GM23338 (cell line): ENCODE measurements around the gene PHF13. TPM values are rescaled to one million over a fixed set of nuclear protein-coding genes. Genes with fewer than 3 reads are reported as not detected.

Experiments
- ATAC-seq: fragments of 200-7000 bp; cut with Tn5 transposase; 3 replicates; pipeline ENCODE4 v1.9.1; 2020
- DNase-seq: peaks from one replicate; pipeline ENCODE4 v3.0.0-alpha.2; 2015; ENCODE audit warnings: low spot score
- H2AFZ ChIP-seq: fragments of 200-600 bp; sonication (generic); 2 replicates; pipeline ENCODE4 v1.8.0; 2016; ENCODE audit warnings: antibody characterized with exemption, mild to moderate bottlenecking, moderate library complexity
- H3F3A ChIP-seq: fragments of 200-600 bp; sonication (generic); replicated peaks from 2 replicates; pipeline ENCODE4 v1.8.0; 2017; ENCODE audit warnings: antibody characterized with exemption, mixed run types, low read depth
- H3K27ac ChIP-seq: fragments of 200-600 bp; sonication (generic); 2 replicates; pipeline ENCODE4 v1.6.1; 2016; ENCODE audit warnings: low read depth
- H3K27me3 ChIP-seq: fragments of 200-600 bp; sonication (generic); 2 replicates; pipeline ENCODE4 v1.8.0; 2016; ENCODE audit warnings: mild to moderate bottlenecking, mixed run types, moderate library complexity; ENCODE audit not compliant: insufficient read depth
- H3K36me3 ChIP-seq: fragments of 200-600 bp; sonication (generic); 2 replicates; pipeline ENCODE4 v1.8.0; 2016; ENCODE audit warnings: mild to moderate bottlenecking; ENCODE audit not compliant: insufficient read depth
- H3K4me1 ChIP-seq: fragments of 200-600 bp; sonication (generic); 2 replicates; pipeline ENCODE4 v1.8.0; 2016; ENCODE audit warnings: mild to moderate bottlenecking, moderate library complexity; ENCODE audit not compliant: insufficient read depth
- H3K4me2 ChIP-seq: fragments of 200-600 bp; sonication (generic); 2 replicates; pipeline ENCODE4 v1.7.1; 2017; ENCODE audit warnings: mixed run types
- H3K4me3 ChIP-seq: fragments of 200-600 bp; sonication (generic); 2 replicates; pipeline ENCODE4 v1.6.1; 2016; ENCODE audit warnings: mixed run types
- H3K79me2 ChIP-seq: fragments of 200-600 bp; sonication (generic); replicated peaks from 2 replicates; pipeline ENCODE4 v1.8.0; 2017; ENCODE audit warnings: mild to moderate bottlenecking; ENCODE audit not compliant: insufficient read depth
- H3K9me2 ChIP-seq: fragments of 200-600 bp; sonication (generic); 2 replicates; pipeline ENCODE4 v1.8.0; 2017; ENCODE audit not compliant: insufficient read depth
- H4K20me1 ChIP-seq: fragments of 200-600 bp; sonication (generic); replicated peaks from 2 replicates; pipeline ENCODE4 v1.8.0; 2017; ENCODE audit warnings: mild to moderate bottlenecking; ENCODE audit not compliant: insufficient read depth
- H3K27ac Mint-ChIP-seq: 2 replicates; pipeline ENCODE4 v1.8.0; 2020; ENCODE audit warnings: inconsistent platforms, mild to moderate bottlenecking, moderate library complexity, mixed read lengths
- H3K27me3 Mint-ChIP-seq: 3 replicates; pipeline ENCODE4 v1.8.0; 2022; ENCODE audit warnings: low read depth, mild to moderate bottlenecking, moderate library complexity, mixed read lengths, inconsistent platforms; ENCODE audit not compliant: insufficient read depth, poor library complexity
- H3K36me3 Mint-ChIP-seq: 3 replicates; pipeline ENCODE4 v1.8.0; 2021; ENCODE audit warnings: low read depth, mild to moderate bottlenecking, inconsistent platforms, moderate library complexity, mixed read lengths
- H3K4me1 Mint-ChIP-seq: 3 replicates; pipeline ENCODE4 v1.8.0; 2020; ENCODE audit warnings: mild to moderate bottlenecking, inconsistent platforms, mixed read lengths
- H3K4me3 Mint-ChIP-seq: 3 replicates; pipeline ENCODE4 v1.8.0; 2021; ENCODE audit warnings: moderate library complexity, mild to moderate bottlenecking, inconsistent platforms, mixed read lengths
- H3K9me3 Mint-ChIP-seq: 3 replicates; pipeline ENCODE4 v1.8.0; 2020; ENCODE audit warnings: moderate library complexity, mild to moderate bottlenecking, inconsistent platforms, mixed read lengths
- CREB1 ChIP-seq: fragments of 250-450 bp; sonication (Bioruptor Pico); IDR thresholded peaks from 2 replicates; pipeline ENCODE4 v1.5.0; 2020; ENCODE audit warnings: low read depth, mild to moderate bottlenecking, moderate library complexity
- CTCF ChIP-seq, 2 experiments: fragments of 200-600 bp in 1 of 2; sonication (generic) in 1 of 2; conservative IDR thresholded peaks; 2 replicates each; pipeline versions ENCODE4 v1.5.1 to v1.6.1; 2016 to 2017; ENCODE audit warnings: antibody characterized with exemption in 2 of 2, low read depth in 2 of 2, mild to moderate bottlenecking in 2 of 2, moderate library complexity in 1 of 2
- ETS1 ChIP-seq: IDR thresholded peaks from 2 replicates; pipeline ENCODE4 v1.6.1; 2016; ENCODE audit warnings: antibody characterized with exemption
- EZH2 ChIP-seq: fragments of 200-600 bp; sonication (generic); IDR thresholded peaks from one replicate; pipeline ENCODE4 v1.8.0; 2017; ENCODE audit warnings: antibody characterized with exemption, mild to moderate bottlenecking, low read depth; ENCODE audit not compliant: unreplicated experiment
- EZH2phosphoT487 ChIP-seq: fragments of 200-600 bp; sonication (generic); IDR thresholded peaks from one replicate; pipeline ENCODE4 v1.8.1; 2018; ENCODE audit warnings: antibody characterized with exemption; ENCODE audit not compliant: unreplicated experiment
- JUNB ChIP-seq: IDR thresholded peaks from one replicate; pipeline ENCODE4 v1.6.1; 2016; ENCODE audit warnings: antibody characterized with exemption; ENCODE audit not compliant: unreplicated experiment
- NANOG ChIP-seq: IDR thresholded peaks from 2 replicates; pipeline ENCODE4 v1.6.1; 2016; ENCODE audit warnings: antibody characterized with exemption, borderline replicate concordance
- POLR2AphosphoS5 ChIP-seq: IDR thresholded peaks from 2 replicates; pipeline ENCODE4 v1.6.1; 2016; ENCODE audit warnings: antibody characterized with exemption, low read depth
- REST ChIP-seq: IDR thresholded peaks from one replicate; pipeline ENCODE4 v1.6.1; 2018; ENCODE audit warnings: antibody characterized with exemption; ENCODE audit not compliant: unreplicated experiment
- STAT1 ChIP-seq: IDR thresholded peaks from one replicate; pipeline ENCODE4 v1.6.1; 2016; ENCODE audit warnings: antibody characterized with exemption; ENCODE audit not compliant: unreplicated experiment
- ZNF114 ChIP-seq: fragments of 250-450 bp; sonication (Bioruptor Pico); IDR thresholded peaks from 2 replicates; pipeline ENCODE4 v1.5.0; 2020; ENCODE audit warnings: mild to moderate bottlenecking, moderate library complexity
- ZNF462 ChIP-seq: fragments of 250-450 bp; sonication (Bioruptor Pico); IDR thresholded peaks from 2 replicates; pipeline ENCODE4 v1.5.0; 2020; ENCODE audit warnings: mild to moderate bottlenecking, moderate library complexity
- polyA plus RNA-seq: library from polyadenylated mRNA; unstranded; fragments of >200 nt; fragmentation: Nextera tagmentation; extraction: Ambion mirVana; gene quantifications from 2 replicates; pipeline ENCODE4 v1.2.1, GENCODE V29; 2016
- total RNA-seq: library from RNA; depleted of rRNA; stranded (reverse); fragments of >200 nt; shearing (Covaris generic); gene quantifications from 2 replicates; pipeline ENCODE4 v1.2.3, GENCODE V29; 2014

The PHF13 gene
- total and polyA plus RNA-seq, 2 experiments from 2014 or later: 12.1 to 33.2 TPM

GRCh38 chr1:6593810-6594209 lies 19.7 kb upstream of the PHF13 start:
- Histone ChIP-seq H3K27me3 (no peaks in the 10 kb centered on the region), H3K4me3 (no peak overlapping the region), H3F3A (peaks cover 14% of the 10 kb centered on the region; the same call in 1 of the 2 replicates), H4K20me1 (peaks cover 40% of the 10 kb centered on the region; the same call in 1 of the 2 replicates), H3K4me2 (no peak overlapping the region), H3K27ac (no peak overlapping the region), H3K79me2 (peaks cover 25% of the 10 kb centered on the region), H3K9me2 (no peaks in the 10 kb centered on the region), H3K36me3 (peaks cover 9% of the 10 kb centered on the region), H2AFZ (no peak overlapping the region), H3K4me1 (no peaks in the 10 kb centered on the region)
- ATAC-seq (no peak), DNase-seq (no peak)
- Mint-ChIP-seq H3K36me3 (peaks cover 62% of the 10 kb centered on the region), H3K27me3 (peaks cover 14% of the 10 kb centered on the region), H3K27ac (no peak overlapping the region), H3K9me3 (no peaks in the 10 kb centered on the region), H3K4me3 (no peak overlapping the region), H3K4me1 (no peaks in the 10 kb centered on the region)
- no peak for TF ChIP-seq EZH2
- no peak for TF ChIP-seq REST
- TF ChIP-seq CTCF (conservative IDR thresholded peaks at IDR 0.05; ENCODE audit: low read depth in 2 of 2): no peak
- no peak for TF ChIP-seq NANOG
- no peak for TF ChIP-seq ZNF462 (CRISPR knock-in tag)
- no peak for TF ChIP-seq ETS1
- TF ChIP-seq ZNF114 (CRISPR knock-in tag): no peak
- TF ChIP-seq POLR2AphosphoS5: no peak
- TF ChIP-seq STAT1: no peak
- TF ChIP-seq JUNB: no peak
- no peak for TF ChIP-seq EZH2phosphoT487
- TF ChIP-seq CREB1: no peak
